GM21528 (cell line): ENCODE measurements around the gene ZNF594.
"Not testable (repeated sequence)": the region's sequence is repeated elsewhere in the genome, so short reads cannot be mapped to it uniquely, and the experiment has no call there.

Experiments
- ATAC-seq: cut with Tn5 transposase; IDR thresholded peaks from one replicate; pipeline ENCODE4 v1.9.1; 2021; ENCODE audit warnings: mild to moderate bottlenecking, moderate library complexity; ENCODE audit not compliant: unreplicated experiment, low FRiP score

ZNF594 gene

DNA sequence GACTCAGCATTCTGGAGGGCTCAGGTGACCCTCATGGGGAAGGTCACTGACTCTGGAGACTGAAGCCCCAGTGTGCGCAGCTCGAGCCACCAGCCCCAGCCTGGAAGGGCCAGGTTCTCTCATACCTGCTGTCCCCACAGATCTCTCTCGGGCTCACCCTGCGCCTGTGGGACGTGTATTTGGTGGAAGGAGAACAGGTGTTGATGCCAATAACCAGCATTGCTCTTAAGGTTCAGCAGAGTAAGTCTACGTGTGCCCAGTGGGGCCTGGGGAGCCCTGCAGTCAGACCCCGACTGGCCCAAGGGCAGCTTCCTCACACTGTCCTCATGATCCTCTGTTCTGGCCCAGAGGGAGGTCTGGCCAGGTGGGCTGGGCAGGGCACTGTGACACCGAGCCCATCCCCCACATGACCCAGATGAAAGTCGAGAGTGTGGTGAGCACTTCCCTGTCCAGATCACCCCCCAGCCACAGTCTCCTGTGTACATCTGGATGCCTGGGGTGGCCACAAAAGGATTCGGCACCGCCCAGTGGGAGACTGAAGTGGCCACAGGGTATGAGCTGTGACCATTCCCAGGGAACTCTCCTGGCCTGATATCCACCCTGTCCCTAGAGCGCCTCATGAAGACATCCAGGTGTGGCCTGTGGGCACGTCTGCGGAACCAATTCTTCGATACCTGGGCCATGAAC is 54.0 kb downstream of the ZNF594 start:
- not testable (repeated sequence) for ATAC-seq

DNA sequence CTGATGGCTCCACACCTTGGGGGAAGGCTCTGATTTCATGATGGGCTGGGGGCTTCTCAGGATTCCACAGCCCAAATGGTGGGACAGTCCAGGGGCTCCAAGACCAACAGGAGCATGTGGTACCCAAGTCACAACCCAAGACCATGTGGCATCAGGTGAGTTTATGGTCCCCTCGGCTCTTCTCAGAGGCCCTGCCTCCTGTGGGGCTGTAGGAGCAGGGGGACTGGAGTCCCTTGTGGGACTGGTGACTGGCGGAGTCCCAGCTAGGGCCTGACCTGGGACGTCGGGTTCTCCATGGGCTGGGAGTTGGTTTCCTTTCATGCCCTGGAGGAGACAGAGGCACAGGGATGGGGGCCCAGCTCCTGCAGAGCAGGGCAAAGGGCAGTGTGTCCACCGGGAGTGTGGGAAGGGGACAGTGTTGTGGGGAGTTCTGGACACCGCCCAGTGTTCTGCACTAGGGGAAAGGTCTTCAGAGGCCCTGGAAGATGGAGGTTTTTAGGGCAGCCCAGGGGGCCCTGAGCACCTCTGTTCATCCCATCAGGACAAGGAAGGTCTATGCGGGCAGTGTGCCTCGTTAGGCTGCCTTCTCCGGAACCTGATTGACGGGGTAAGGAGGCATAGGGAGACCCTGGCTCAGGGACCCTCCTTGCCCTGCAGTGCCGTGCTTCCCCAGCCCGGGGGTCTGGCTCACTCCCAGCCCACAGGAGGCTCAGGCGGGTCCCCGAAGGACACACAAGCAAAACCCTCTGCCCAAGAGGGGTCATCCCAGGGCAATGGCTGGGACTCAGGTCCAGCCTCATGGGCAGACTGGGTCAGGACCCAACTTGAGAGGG is 54.9 kb downstream of the ZNF594 start:
- ATAC-seq, result not testable (repeated sequence)

DNA sequence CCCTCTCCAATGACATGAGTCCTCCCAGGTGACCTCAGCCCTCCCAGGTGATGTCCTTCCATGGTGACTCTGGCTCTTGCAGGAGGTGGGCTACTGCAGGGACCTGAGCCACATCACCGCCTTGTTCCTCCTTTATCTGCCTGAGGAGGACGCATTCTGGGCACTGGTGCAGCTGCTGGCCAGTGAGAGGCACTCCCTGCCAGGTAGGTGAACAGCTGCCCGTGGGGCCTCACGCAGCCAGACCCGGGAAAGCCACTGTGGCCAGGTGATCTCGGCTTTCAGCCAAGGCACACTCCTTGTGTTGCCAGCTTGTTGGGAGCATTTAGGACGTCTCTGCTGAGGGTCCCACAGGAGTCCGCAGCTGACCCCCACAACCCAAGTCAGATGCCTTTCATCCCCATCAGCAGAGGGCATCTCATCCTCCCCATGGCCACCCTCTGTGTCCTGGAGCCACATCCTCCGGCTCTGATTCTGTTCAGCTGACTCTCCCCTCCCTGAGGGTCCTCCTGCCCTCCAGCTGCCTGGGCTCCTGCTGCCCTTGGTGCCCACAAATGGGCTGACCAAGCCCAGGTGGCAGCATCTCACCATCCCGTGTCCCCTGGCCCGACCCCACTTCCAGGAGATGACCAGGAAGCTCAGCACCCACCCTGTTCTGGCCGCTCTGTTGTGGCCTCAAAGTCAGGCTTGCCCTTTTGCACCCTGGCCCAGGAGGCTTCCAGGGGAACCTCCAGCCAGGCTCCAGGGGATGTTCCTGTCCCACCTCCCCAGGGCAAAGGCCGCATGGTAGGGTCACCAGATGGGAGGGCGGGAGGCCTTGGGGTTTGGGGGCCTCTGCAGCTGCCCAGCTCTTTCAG is 55.7 kb downstream of the ZNF594 start:
- no peak for ATAC-seq

DNA sequence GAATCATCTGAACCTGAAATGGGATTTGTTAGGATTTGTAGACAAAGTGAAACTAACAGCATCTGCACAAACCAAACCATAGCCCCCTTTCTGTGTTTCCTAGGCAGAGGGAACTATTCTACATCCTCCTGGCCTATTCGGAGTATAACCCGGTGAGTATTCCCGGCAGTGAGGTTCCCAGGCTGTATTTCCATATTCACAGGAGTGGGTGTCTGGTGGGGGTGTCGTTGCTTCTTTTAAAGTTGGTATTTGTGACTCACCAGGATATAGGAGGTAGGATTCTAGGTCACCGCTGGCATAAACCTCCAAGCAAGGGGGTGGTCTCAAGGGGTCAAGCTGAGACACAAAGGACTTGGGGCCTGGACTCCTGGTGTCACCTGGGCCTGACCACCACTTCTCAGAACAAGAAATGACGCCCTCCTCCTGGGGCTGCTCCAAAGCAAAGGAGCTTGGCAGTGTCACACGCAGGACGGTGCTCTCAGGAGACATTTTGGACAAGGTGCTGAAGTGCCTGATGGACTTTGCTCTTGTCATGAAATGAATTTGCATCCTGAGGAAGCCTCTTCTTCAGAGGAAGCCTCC is 56.4 kb downstream of the ZNF594 start:
- ATAC-seq, result not testable (repeated sequence)

DNA sequence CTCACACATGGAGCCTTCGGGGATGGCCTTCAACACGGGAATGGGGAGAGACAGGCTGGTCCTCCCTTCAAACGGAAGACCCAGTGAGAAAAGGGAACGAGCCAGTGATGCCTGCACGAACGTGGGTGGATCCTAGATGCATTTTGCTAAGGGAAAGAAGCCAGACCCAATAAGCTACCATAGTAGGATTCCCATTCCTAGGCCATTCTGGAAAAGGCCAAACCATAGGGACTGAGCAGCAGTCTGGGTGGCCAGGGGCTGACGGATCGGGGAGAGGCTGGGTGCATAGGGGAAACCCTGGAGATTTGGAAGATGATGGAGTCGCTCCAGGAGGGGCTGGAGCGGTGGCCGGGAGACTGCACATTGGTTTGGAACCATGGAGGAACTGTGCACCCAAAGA is 57.1 kb downstream of the ZNF594 start:
- not testable (repeated sequence) for ATAC-seq

DNA sequence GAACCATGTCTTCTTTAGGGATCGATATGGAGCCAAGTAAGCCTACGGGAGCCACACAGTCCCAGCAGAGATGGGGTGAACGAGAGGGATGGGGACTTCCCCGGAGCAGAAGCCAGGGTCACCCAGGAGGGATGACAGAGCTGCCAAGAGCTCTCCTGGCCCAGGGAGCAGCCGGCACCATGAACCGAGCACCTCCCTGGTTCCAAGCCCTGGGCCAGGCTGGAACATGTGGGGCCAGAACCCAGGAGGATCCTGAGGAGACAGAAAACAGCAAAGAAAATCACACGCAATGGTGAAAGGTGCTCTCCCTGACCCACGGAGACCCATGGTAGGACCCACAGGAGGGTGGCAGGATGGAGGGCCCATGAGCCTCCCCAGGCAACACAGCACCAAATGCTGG is 57.7 kb downstream of the ZNF594 start:
- not testable (repeated sequence) for ATAC-seq

DNA sequence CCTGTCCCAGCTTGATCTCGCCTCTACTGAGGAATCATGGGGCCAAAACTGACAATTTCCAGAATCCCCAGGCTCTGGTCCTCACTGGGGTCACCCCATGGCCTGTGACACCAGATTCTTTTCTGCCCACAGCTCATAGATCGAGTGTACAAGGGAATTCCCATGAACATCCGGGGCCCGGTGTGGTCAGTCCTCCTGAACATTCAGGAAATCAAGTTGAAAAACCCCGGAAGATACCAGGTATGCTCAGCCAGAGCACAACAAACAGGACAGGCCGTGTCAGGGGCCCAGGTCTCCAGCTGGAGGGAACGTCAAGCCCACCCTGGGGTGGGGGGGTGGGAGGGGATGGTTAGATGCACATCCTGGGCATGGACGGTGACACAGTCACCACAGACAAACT is 58.4 kb downstream of the ZNF594 start:
- ATAC-seq, result no peak

DNA sequence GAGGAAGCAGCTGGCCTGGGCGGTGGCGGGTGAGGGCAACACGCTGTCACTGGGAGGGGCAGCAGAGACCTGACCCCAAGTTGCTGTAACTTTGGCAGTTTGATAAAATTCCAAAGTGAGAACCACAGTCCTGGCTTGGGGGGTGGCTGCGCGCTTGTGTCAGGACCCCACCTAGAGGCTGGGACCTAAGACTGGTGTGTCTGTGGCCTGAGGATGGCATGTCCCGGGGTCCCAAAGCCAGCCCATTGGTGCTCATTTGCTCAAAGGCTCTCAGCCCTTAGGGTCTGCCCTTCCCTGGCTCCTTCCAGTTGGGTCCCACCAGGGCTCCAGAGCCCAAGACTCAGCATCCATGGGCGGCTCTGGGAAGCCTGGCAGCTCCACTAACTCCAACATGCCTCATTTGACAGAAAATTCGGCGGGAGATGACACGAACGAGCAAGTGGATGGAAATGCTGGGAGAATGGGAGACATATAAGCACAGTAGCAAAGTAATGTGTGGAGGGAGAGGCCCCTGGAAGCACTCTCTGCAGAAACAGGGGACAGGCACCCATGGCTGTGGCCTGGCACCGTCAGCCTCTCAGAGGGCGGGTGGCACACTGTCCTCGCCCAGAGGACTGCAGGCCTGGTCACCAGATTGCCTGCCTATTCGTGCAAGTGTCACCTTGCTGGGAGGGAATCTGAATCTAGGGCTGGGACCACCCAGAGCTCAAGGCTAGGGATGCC is 59.0 kb downstream of the ZNF594 start:
- ATAC-seq, result not testable (repeated sequence)

DNA sequence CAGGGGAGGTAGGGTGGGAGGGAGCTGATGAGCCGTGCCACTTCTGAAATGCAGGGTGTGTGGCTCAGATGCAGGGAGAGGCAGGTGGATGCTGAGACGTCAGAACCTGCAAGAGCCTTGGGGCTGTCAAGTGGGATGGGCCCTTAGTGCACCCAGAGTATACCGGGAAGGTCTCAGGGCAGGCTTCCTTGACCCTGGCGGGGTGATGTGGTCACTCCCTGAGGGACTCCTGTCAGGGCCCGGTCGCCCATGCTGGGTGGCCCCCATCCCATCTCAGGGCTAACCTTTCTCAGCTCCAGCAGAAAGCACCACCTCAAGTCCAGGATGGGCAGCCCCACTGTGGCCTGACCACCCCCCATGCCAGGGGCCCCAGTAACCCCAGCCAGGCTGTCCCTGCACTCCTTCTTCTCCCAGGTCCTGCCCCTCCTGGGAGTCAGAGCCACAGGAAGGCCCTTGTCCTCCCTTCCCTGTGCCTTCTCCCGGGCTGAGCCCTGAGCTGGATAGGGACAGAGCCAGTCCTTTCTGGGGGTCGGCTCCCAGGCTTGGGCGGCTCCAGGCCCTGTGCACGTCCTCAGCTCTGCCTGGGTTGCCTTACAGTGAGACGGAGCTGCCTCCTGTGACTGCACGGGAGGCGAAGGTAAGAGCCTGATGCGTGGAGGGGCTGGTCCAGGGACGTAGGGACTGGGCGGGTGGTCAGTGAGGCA is 59.7 kb downstream of the ZNF594 start:
- not testable (repeated sequence) for ATAC-seq

DNA sequence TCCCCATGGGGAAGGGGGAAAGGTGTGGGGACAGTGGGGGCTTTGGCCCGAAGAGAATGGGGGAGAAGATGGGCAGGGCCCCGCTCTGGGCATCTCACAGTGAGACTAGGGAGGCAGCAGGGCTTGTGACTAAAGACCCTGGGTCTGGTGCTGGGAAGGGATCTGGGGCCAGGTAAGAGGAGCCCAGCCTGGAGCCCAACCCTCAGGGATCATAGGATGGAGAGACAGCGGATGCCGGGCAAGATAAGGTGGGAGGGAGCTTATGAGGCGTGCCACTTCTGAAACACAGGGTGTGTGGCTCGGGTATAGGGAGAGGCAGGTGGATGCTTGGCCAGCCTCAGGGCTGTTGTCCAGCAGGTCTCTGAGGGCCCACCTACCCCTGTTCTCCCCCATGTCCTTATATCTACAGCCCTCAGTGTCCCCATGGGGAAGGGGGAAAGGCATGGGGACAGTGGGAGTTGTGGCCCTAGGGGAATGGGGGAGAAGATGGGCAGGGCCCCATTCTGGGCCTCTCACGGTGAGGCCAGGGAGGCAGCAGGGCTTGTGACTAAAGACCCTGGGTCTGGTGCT is 60.4 kb downstream of the ZNF594 start:
- ATAC-seq, result no peak

DNA sequence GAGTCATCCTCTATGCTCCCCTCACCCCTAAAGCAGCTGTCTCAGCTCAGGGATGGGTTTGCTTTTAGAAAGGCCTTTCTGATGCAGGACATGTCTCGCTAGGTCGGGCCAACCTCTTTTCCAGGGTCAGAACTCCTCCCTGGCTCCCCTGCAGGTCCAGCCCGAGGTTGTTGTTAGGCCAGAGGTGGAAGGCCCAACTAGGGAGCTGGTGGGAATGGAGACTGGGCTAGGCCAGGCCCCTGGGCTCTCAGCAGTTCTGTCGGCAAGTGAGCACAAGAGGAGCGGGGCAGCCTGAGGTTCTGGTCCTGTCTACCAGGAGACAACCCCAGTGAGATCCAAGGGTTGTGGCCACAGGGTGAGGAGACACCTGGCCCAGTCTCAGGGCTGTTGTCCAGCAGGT is 61.0 kb downstream of the ZNF594 start:
- ATAC-seq, result not testable (repeated sequence)

DNA sequence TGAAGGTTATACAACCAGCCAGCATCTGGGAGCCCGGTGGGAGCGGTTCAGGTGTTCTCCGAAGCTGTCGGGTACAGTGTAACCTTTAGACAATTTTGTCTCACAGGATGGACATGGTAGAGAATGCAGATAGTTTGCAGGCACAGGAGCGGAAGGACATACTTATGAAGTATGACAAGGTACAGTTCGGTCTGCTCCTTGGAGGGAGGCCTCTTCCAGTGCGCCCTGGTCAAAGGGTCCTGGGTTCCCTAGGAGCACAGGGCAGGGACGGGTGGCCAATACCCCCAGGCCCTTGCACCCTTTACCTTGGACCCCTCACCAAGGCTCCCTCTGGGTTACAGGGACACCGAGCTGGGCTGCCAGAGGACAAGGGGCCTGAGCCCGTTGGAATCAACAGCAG is 61.4 kb downstream of the ZNF594 start:
- not testable (repeated sequence) for ATAC-seq

DNA sequence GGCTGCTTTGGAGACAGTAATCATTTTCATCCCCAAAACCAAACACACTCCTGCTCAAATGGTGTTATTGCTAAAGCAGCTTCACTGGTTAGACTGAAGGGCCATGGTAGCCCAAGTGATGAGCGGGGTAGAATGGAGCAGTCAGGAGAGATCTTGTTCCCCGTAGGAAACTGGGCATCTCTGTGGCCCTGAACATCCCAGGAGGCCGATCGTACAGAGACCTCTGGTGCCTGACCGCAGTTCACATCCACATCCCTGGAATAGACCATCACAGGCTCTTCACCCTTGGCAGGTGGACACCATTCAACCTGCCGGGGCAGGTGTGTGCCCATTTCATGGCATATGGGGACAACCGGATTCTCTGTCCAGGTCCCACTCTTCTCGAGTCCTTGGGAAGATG is 61.9 kb downstream of the ZNF594 start:
- ATAC-seq, result not testable (repeated sequence)
